ENCODE results near the gene HECTD3. TPM values are rescaled to one million over a fixed set of nuclear protein-coding genes. Genes with fewer than 3 reads are reported as not detected.
A peak's percentile ranks its signal among the peaks of the same experiment; 100 is the strongest.

HECTD3 gene
- total and polyA plus RNA-seq, 4 donors, result 15.9 to 32.9 (median 24.2) TPM

DNA sequence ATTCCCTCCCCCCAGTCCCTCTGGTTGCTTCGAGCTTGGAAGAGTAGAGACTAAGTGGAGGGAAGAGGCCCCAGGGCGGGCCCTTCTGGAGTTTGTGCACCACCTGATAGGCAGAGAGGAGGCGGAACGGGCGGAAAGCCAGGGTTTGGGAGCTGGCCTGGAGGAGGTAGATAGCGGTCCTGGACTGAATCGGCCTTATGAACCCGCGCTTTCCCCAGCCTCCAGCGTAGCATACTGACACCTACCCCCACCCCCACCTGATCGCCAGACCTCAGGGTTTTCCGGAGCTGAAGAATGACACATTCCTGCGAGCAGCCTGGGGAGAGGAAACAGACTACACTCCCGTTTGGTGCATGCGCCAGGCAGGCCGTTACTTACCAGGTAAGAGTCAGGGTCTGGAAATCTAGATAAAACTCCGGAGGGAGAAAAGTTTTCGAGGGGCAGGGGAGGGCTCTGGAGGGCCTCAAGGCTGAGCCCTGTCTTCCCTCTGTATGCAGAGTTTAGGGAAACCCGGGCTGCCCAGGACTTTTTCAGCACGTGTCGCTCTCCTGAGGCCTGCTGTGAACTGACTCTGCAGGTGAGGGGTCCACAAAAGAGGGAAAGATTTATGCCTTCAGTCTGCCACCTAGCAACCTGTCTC lies 1.6 kb upstream of the HECTD3 start:
- H3K4me3 ChIP-seq (ENCODE audit: low read depth in 1 of 3, low read length in 3 of 3), result peak overlapping the region; percentile 59 to 91 (median 71)
- WGBS, result 8% methylated on average over 21 of the region's 21 CpGs
- H3K9ac ChIP-seq (ENCODE audit: low read depth in 1 of 2, low read length in 2 of 2), result peak overlapping the region; percentile 24 to 69
- H3K36me3 ChIP-seq (ENCODE audit: control insufficient read depth in 4 of 4, insufficient read depth in 3 of 4, low read depth in 1 of 4, low read length in 3 of 4), result peaks cover 4 to 24% (median 18%) of the 10 kb centered on the region in 4 donors
- peak overlapping the region; percentile 64 to 78 for H3K27ac ChIP-seq (ENCODE audit: low read depth in 1 of 2, low read length in 2 of 2)
- peak; percentile 95 for DNase-seq (ENCODE audit: low spot score)
- H3K4me1 ChIP-seq (ENCODE audit: control insufficient read depth in 4 of 4, insufficient read depth in 4 of 4, low read length in 3 of 4), result peaks cover 14 to 46% (median 37%) of the 10 kb centered on the region in 4 donors
- TF ChIP-seq NR2F2 (IDR thresholded peaks at IDR 0.05), result no peak
- peak; percentile 8 to 47 for TF ChIP-seq RAD21 (IDR thresholded peaks at IDR 0.05)
- TF ChIP-seq RXRA (IDR thresholded peaks at IDR 0.05), result peak; percentile 69 to 84
- no peak for TF ChIP-seq JUND (IDR thresholded peaks at IDR 0.05)
- TF ChIP-seq, protein P1, sequence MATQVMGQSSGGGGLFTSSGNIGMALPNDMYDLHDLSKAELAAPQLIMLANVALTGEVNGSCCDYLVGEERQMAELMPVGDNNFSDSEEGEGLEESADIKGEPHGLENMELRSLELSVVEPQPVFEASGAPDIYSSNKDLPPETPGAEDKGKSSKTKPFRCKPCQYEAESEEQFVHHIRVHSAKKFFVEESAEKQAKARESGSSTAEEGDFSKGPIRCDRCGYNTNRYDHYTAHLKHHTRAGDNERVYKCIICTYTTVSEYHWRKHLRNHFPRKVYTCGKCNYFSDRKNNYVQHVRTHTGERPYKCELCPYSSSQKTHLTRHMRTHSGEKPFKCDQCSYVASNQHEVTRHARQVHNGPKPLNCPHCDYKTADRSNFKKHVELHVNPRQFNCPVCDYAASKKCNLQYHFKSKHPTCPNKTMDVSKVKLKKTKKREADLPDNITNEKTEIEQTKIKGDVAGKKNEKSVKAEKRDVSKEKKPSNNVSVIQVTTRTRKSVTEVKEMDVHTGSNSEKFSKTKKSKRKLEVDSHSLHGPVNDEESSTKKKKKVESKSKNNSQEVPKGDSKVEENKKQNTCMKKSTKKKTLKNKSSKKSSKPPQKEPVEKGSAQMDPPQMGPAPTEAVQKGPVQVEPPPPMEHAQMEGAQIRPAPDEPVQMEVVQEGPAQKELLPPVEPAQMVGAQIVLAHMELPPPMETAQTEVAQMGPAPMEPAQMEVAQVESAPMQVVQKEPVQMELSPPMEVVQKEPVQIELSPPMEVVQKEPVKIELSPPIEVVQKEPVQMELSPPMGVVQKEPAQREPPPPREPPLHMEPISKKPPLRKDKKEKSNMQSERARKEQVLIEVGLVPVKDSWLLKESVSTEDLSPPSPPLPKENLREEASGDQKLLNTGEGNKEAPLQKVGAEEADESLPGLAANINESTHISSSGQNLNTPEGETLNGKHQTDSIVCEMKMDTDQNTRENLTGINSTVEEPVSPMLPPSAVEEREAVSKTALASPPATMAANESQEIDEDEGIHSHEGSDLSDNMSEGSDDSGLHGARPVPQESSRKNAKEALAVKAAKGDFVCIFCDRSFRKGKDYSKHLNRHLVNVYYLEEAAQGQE (IDR thresholded peaks at IDR 0.05), result no peak
- TF ChIP-seq SP1 (IDR thresholded peaks at IDR 0.05), result peak; percentile 67
- TF ChIP-seq, protein P2, sequence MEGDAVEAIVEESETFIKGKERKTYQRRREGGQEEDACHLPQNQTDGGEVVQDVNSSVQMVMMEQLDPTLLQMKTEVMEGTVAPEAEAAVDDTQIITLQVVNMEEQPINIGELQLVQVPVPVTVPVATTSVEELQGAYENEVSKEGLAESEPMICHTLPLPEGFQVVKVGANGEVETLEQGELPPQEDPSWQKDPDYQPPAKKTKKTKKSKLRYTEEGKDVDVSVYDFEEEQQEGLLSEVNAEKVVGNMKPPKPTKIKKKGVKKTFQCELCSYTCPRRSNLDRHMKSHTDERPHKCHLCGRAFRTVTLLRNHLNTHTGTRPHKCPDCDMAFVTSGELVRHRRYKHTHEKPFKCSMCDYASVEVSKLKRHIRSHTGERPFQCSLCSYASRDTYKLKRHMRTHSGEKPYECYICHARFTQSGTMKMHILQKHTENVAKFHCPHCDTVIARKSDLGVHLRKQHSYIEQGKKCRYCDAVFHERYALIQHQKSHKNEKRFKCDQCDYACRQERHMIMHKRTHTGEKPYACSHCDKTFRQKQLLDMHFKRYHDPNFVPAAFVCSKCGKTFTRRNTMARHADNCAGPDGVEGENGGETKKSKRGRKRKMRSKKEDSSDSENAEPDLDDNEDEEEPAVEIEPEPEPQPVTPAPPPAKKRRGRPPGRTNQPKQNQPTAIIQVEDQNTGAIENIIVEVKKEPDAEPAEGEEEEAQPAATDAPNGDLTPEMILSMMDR (IDR thresholded peaks at IDR 0.05; ENCODE audit: low read depth, low read length, missing input control), result no peak
- no peak for TF ChIP-seq TAF1 (conservative IDR thresholded peaks at IDR 0.05)
- TF ChIP-seq HNF4A (conservative IDR thresholded peaks at IDR 0.05), result peak; percentile 55 to 69
- TF ChIP-seq, protein P3, sequence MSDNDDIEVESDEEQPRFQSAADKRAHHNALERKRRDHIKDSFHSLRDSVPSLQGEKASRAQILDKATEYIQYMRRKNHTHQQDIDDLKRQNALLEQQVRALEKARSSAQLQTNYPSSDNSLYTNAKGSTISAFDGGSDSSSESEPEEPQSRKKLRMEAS (IDR thresholded peaks at IDR 0.05), result no peak
- TF ChIP-seq EGR1 (IDR thresholded peaks at IDR 0.05; ENCODE audit: low read depth in 2 of 2), result peak in 1 of 2 donors; percentile 50
- TF ChIP-seq, protein P4, sequence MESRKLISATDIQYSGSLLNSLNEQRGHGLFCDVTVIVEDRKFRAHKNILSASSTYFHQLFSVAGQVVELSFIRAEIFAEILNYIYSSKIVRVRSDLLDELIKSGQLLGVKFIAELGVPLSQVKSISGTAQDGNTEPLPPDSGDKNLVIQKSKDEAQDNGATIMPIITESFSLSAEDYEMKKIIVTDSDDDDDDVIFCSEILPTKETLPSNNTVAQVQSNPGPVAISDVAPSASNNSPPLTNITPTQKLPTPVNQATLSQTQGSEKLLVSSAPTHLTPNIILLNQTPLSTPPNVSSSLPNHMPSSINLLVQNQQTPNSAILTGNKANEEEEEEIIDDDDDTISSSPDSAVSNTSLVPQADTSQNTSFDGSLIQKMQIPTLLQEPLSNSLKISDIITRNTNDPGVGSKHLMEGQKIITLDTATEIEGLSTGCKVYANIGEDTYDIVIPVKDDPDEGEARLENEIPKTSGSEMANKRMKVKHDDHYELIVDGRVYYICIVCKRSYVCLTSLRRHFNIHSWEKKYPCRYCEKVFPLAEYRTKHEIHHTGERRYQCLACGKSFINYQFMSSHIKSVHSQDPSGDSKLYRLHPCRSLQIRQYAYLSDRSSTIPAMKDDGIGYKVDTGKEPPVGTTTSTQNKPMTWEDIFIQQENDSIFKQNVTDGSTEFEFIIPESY (IDR thresholded peaks at IDR 0.05), result no peak
- H3K27me3 ChIP-seq (ENCODE audit: control insufficient read depth in 4 of 4, insufficient read depth in 4 of 4, low read length in 3 of 4), result no peaks in the 10 kb centered on the region
- H3K9me3 ChIP-seq (ENCODE audit: control insufficient read depth in 4 of 4, low read length in 3 of 4), result no peaks in the 10 kb centered on the region

DNA sequence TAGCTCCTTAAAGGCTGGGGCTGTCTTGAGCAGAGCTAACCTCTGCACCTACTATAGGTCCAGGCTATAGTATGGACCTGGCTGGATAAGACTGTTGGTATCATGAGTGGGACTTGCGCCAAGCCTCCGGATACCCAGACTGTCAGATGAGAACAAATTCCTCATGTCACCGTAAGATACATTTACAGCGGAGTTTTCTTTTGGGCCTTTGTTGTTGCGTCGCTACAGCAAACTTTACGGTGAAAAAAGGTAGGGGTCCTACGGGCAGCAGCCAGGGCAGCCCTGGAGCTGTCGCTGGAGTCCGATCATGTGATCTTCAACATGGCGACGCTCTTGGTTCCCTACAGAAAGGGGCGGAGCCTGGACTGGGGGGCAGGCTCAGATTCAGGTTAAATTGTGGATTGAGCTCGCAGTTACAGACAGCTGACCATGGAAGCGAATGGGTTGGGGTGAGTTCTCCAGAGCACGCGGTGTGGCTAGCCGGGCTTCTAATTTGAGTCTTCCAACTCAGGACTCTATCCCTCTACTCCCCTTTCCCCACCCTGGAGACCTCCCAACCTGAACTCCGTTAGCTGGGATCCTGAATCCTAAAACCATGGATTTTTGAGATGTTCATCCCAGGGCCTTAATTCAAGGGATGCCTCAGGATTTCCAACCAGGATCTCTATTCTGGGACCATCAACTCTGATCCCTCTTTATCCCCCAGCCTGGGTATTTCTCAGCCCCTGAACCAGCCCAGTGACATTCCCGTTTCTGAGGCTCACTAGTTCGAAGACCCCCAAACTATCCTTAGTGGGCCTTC lies 914 bp upstream of the HECTD3 start, which contains the start of gene UROD:
UROD (plus strand) TSS at position 418 of the 802 bp plus-strand sequence; CDS start at position 430, 12 bp downstream.
- Histone ChIP-seq H3K36me3 (ENCODE audit: control insufficient read depth in 4 of 4, insufficient read depth in 3 of 4, low read depth in 1 of 4, low read length in 3 of 4) (peaks cover 4 to 31% (median 25%) of the 10 kb centered on the region in 4 donors), H3K9me3 (ENCODE audit: control insufficient read depth in 4 of 4, low read length in 3 of 4) (no peaks in the 10 kb centered on the region), H3K4me3 (ENCODE audit: low read depth in 1 of 3, low read length in 3 of 3) (peak within 1 kb of the TSS; percentile 82 to 91 (median 88)), H3K4me1 (ENCODE audit: control insufficient read depth in 4 of 4, insufficient read depth in 4 of 4, low read length in 3 of 4) (peaks cover 14 to 46% (median 37%) of the 10 kb centered on the region in 4 donors), H3K9ac (ENCODE audit: low read depth in 1 of 2, low read length in 2 of 2) (peak within 1 kb of the TSS; percentile 24 to 69), H3K27me3 (ENCODE audit: control insufficient read depth in 4 of 4, insufficient read depth in 4 of 4, low read length in 3 of 4) (no peaks in the 10 kb centered on the region), H3K27ac (ENCODE audit: low read depth in 1 of 2, low read length in 2 of 2) (peak within 1 kb of the TSS; percentile 64 to 79)
- DNase-seq (ENCODE audit: low spot score), result peak; percentile 92
- 1% methylated on average over 21 of the region's 21 CpGs for WGBS
- peak in 1 of 2 donors; percentile 41 for TF ChIP-seq RAD21 (IDR thresholded peaks at IDR 0.05)
- no peak for TF ChIP-seq FOXA1 (IDR thresholded peaks at IDR 0.05)
- peak; percentile 46 to 57 for TF ChIP-seq RXRA (IDR thresholded peaks at IDR 0.05)
- TF ChIP-seq TAF1 (conservative IDR thresholded peaks at IDR 0.05), result peak; percentile 63
- TF ChIP-seq, protein P1 (IDR thresholded peaks at IDR 0.05), result no peak
- TF ChIP-seq, protein P3 (IDR thresholded peaks at IDR 0.05), result no peak
- peak; percentile 37 for TF ChIP-seq HNF4G (IDR thresholded peaks at IDR 0.05)
- TF ChIP-seq EGR1 (IDR thresholded peaks at IDR 0.05; ENCODE audit: low read depth in 2 of 2), result peak; percentile 26 to 28
- peak in 1 of 2 donors; percentile 63 for TF ChIP-seq GABPA (IDR thresholded peaks at IDR 0.05 in 1 of 2, conservative IDR thresholded peaks at IDR 0.05 in 1 of 2)
- peak; percentile 39 to 49 for TF ChIP-seq HNF4A (conservative IDR thresholded peaks at IDR 0.05)
- peak; percentile 79 for TF ChIP-seq SP1 (IDR thresholded peaks at IDR 0.05)

Data from liver (tissue), 9 donors.